NCI-H446 treated with DMSO at 0.1 percent for 48 hours (cell line): ENCODE data around the gene MYMK.

Experiments
- DNase-seq: peaks from one replicate; lab custom pipeline; 2025; lab: John Stamatoyannopoulos, UW

MYMK gene

GRCh38 chr9:133468374-133468773 is 56.4 kb downstream of the MYMK start:
- DNase-seq: no peak

- DNase-seq: no peak
Observed at GRCh38 chr9:133467101-133467500, 57.7 kb downstream of the MYMK start.

GRCh38 chr9:133465984-133466383 is 58.8 kb downstream of the MYMK start:
- DNase-seq: no peak

DNA sequence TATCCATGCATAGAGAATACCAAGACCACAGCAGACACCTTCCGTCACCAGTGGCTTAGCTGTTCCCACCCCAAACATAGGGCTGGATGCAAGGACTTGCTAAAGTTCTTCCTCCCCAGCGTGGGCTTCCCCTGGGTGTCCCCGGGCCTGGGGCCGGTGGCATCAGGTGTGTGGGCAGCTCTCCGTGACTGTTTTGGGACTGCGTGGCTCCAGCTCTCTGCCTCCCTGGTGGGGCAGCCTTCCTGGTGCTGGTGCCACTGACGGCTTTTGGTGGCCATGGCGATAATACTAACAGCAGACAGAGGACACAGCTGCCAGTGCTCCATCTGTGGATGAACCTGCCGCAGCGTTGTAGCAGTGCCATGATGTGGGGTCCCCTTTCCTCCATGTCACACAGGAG is 60.1 kb downstream of the MYMK start:
- no peak for DNase-seq
